Keratinocyte (primary cell): ENCODE results near the gene ASB4. TPM values are rescaled to one million over a fixed set of nuclear protein-coding genes. Genes with fewer than 3 reads are reported as not detected.

Experiments used
- DNase-seq: peaks from one replicate; pipeline ENCODE4 v3.0.0-alpha.2; 2011; ENCODE audit warnings: low read depth, missing footprints, low spot score
- FAIRE-seq: peaks from 2 replicates; lab custom pipeline; 2011; peaks lifted over from hg19 to GRCh38; lab: Jason Lieb, UNC
- H2AFZ ChIP-seq: 2 replicates; pipeline ENCODE4 v1.6.0; 2012; ENCODE audit warnings: low read length, control low read depth, inconsistent platforms; ENCODE audit not compliant: control insufficient read depth
- H3K27ac ChIP-seq: 2 replicates; pipeline ENCODE4 v1.5.1; 2011; ENCODE audit warnings: low read length; ENCODE audit not compliant: control insufficient read depth, insufficient read depth
- H3K27me3 ChIP-seq: 3 replicates; pipeline ENCODE4 v1.6.0; 2011; ENCODE audit warnings: low read length; ENCODE audit not compliant: control insufficient read depth, insufficient read depth; ENCODE audit errors: extremely low read depth
- H3K36me3 ChIP-seq, 2 experiments: 2 replicates in 1 of 2; 3 replicates in 1 of 2; pipeline ENCODE4 v1.5.1; 2011; ENCODE audit warnings: low read length in 2 of 2, mild to moderate bottlenecking in 1 of 2; ENCODE audit not compliant: control insufficient read depth in 2 of 2, insufficient read depth in 2 of 2; ENCODE audit errors: extremely low read depth in 1 of 2
- H3K4me1 ChIP-seq: 3 replicates; pipeline ENCODE4 v1.5.1; 2011; ENCODE audit warnings: low read length; ENCODE audit not compliant: control insufficient read depth, insufficient read depth; ENCODE audit errors: extremely low read depth
- H3K4me2 ChIP-seq: 3 replicates; pipeline ENCODE4 v1.6.0; 2011; ENCODE audit warnings: low read depth, low read length; ENCODE audit not compliant: control insufficient read depth, insufficient read depth; ENCODE audit errors: extremely low read depth
- H3K4me3 ChIP-seq, 3 experiments: fragments of 200-600 bp in 1 of 3; sonication (generic) in 1 of 3; 2 replicates in 2 of 3; 3 replicates in 1 of 3; pipeline ENCODE4 v1.5.1; 2011 to 2016; ENCODE audit warnings: low read length in 3 of 3, mild to moderate bottlenecking in 3 of 3, control low read depth in 2 of 3, inconsistent platforms in 1 of 3, low read depth in 1 of 3, mixed read lengths in 1 of 3, mixed run types in 1 of 3, moderate library complexity in 1 of 3; ENCODE audit not compliant: control insufficient read depth in 2 of 3, insufficient read depth in 2 of 3; ENCODE audit errors: extremely low read depth in 1 of 3
- H3K79me2 ChIP-seq: 2 replicates; pipeline ENCODE4 v1.6.0; 2012; ENCODE audit warnings: low read length; ENCODE audit not compliant: control insufficient read depth, insufficient read depth
- H3K9ac ChIP-seq: 3 replicates; pipeline ENCODE4 v1.6.0; 2011; ENCODE audit warnings: low read length; ENCODE audit not compliant: control insufficient read depth, insufficient read depth; ENCODE audit errors: extremely low read depth
- H3K9me1 ChIP-seq: 3 replicates; pipeline ENCODE4 v1.6.0; 2011; ENCODE audit warnings: low read length; ENCODE audit not compliant: control insufficient read depth, insufficient read depth; ENCODE audit errors: extremely low read depth
- H3K9me3 ChIP-seq: 2 replicates; pipeline ENCODE4 v1.5.1; 2012; ENCODE audit warnings: low read depth, low read length; ENCODE audit not compliant: control insufficient read depth
- H4K20me1 ChIP-seq: 3 replicates; pipeline ENCODE4 v1.6.0; 2011; ENCODE audit warnings: low read length; ENCODE audit not compliant: control insufficient read depth, insufficient read depth; ENCODE audit errors: extremely low read depth
- CTCF ChIP-seq, 3 experiments: IDR thresholded peaks in 1 of 3; conservative IDR thresholded peaks in 1 of 3; optimal IDR thresholded peaks in 1 of 3; 2 replicates in 2 of 3; 3 replicates in 1 of 3; pipeline versions ENCODE3 to v1.5.1; 2011; ENCODE audit warnings: low read length in 3 of 3, mild to moderate bottlenecking in 3 of 3, moderate library complexity in 2 of 3, control low read depth in 1 of 3, inconsistent platforms in 1 of 3; ENCODE audit not compliant: insufficient read depth in 2 of 3; ENCODE audit errors: extremely low read depth in 1 of 3
- EZH2 ChIP-seq: IDR thresholded peaks from one replicate; pipeline ENCODE4 v1.6.1; 2012; ENCODE audit warnings: inconsistent platforms, mild to moderate bottlenecking, low read length, moderate library complexity
- dilution Hi-C: fragments of 300-500 bp; cut with MboI; formaldehyde crosslinking; loops from one replicate; pipeline ENCODE4 v1.7.0; 2020; ENCODE audit warnings: low sequenced_read_pairs; ENCODE audit not compliant: extremely low pct_ligation_motif_present
- polyA plus RNA-seq, 5 experiments: library from polyadenylated mRNA; depleted of rRNA in 3 of 5; stranded (reverse) in 3 of 5; stranded (forward) in 1 of 5; unstranded in 1 of 5; fragments of >200 nt; gene quantifications; 1 replicate in 1 of 5; 2 replicates in 3 of 5; 3 replicates in 1 of 5; pipeline versions ENCODE4 v1.2.1 to v1.2.3, GENCODE V29; 2011 to 2012; ENCODE audit warnings: missing spikeins in 2 of 5, low read depth in 1 of 5, low replicate concordance in 1 of 5

ASB4 gene
- polyA plus RNA-seq, 1 donor (not counting 4 experiments of a cell fraction or from before 2014, with no cell fraction given): not detected

- Histone ChIP-seq H3K27me3 (no peaks in the 10 kb centered on the region), H3K9me3 (no peaks in the 10 kb centered on the region), H3K4me2 (no peak overlapping the region), H3K36me3 (no peaks in the 10 kb centered on the region), H2AFZ (no peak overlapping the region), H3K79me2 (no peaks in the 10 kb centered on the region), H4K20me1 (no peaks in the 10 kb centered on the region), H3K4me3 (no peak overlapping the region), H3K9ac (no peak overlapping the region), H3K4me1 (peaks cover 17% of the 10 kb centered on the region), H3K9me1 (no peaks in the 10 kb centered on the region), H3K27ac (no peak overlapping the region)
- DNase-seq (no peak), FAIRE-seq (no peak)
- TF ChIP-seq CTCF (optimal IDR thresholded peaks at IDR 0.05 in 1 of 3, IDR thresholded peaks at IDR 0.05 in 1 of 3, conservative IDR thresholded peaks at IDR 0.05 in 1 of 3; ENCODE audit: extremely low read depth in 1 of 3, insufficient read depth in 2 of 3, low read length in 3 of 3) (no peak), EZH2 (no peak)
- dilution Hi-C loops: no loop called here
Measured at GRCh38 chr7:95493247-95493646, 7.5 kb downstream of the ASB4 start.

- dilution Hi-C loops: no loop called here
- TF ChIP-seq EZH2 (no peak), CTCF (optimal IDR thresholded peaks at IDR 0.05 in 1 of 3, IDR thresholded peaks at IDR 0.05 in 1 of 3, conservative IDR thresholded peaks at IDR 0.05 in 1 of 3; ENCODE audit: extremely low read depth in 1 of 3, insufficient read depth in 2 of 3, low read length in 3 of 3) (no peak)
- H3K9me1 ChIP-seq: no peaks in the 10 kb centered on the region
- H2AFZ ChIP-seq: no peak overlapping the region
- H3K79me2 ChIP-seq: no peaks in the 10 kb centered on the region
- no peak for FAIRE-seq
- no peaks in the 10 kb centered on the region for H3K9me3 ChIP-seq
- H3K27me3 ChIP-seq: no peaks in the 10 kb centered on the region
- no peak overlapping the region for H3K4me3 ChIP-seq
- DNase-seq: no peak
- H3K4me2 ChIP-seq: no peak overlapping the region
- H3K9ac ChIP-seq: no peak overlapping the region
- no peaks in the 10 kb centered on the region for H3K36me3 ChIP-seq
- peaks cover 17% of the 10 kb centered on the region for H3K4me1 ChIP-seq
- no peak overlapping the region for H3K27ac ChIP-seq
- H4K20me1 ChIP-seq: no peaks in the 10 kb centered on the region
Measured at GRCh38 chr7:95493844-95494243, 8.1 kb downstream of the ASB4 start.
